Smooth muscle cell (in vitro differentiated cells): Measurements from ENCODE around the gene RREB1. TPM values are rescaled to one million over a fixed set of nuclear protein-coding genes. Genes with fewer than 3 reads are reported as not detected.

ENCODE experiments used
- DNase-seq: peaks from one replicate; lab custom pipeline; 2025; ENCODE audit not compliant: unreplicated experiment; lab: John Stamatoyannopoulos, UW
- H2AFZ ChIP-seq: fragments of 200-600 bp; sonication (generic); 2 replicates; pipeline ENCODE4 v1.6.0; 2016; ENCODE audit warnings: antibody characterized with exemption, low read depth, mild to moderate bottlenecking
- H3F3A ChIP-seq: fragments of 200-600 bp; sonication (generic); 2 replicates; pipeline ENCODE4 v1.6.0; 2017; ENCODE audit warnings: antibody characterized with exemption, low read depth
- H3K27ac ChIP-seq: fragments of 200-600 bp; sonication (generic); 2 replicates; pipeline ENCODE4 v1.5.1; 2016; ENCODE audit warnings: low read depth, mild to moderate bottlenecking
- H3K27me3 ChIP-seq: fragments of 200-600 bp; sonication (generic); 2 replicates; pipeline ENCODE4 v1.6.1; 2016; ENCODE audit warnings: low read depth, mild to moderate bottlenecking
- H3K36me3 ChIP-seq: fragments of 200-600 bp; sonication (generic); 2 replicates; pipeline ENCODE4 v1.5.1; 2016; ENCODE audit warnings: low read depth
- H3K4me1 ChIP-seq: fragments of 200-600 bp; sonication (generic); 2 replicates; pipeline ENCODE4 v1.5.1; 2016; ENCODE audit warnings: low read depth
- H3K4me2 ChIP-seq: fragments of 200-600 bp; sonication (generic); 2 replicates; pipeline ENCODE4 v1.6.0; 2016; ENCODE audit warnings: mild to moderate bottlenecking
- H3K4me3 ChIP-seq: fragments of 200-600 bp; sonication (generic); 2 replicates; pipeline ENCODE4 v1.5.1; 2016; ENCODE audit warnings: mild to moderate bottlenecking
- H3K79me2 ChIP-seq: fragments of 200-600 bp; sonication (generic); 2 replicates; pipeline ENCODE4 v1.6.0; 2016; ENCODE audit warnings: low read depth, mild to moderate bottlenecking
- H3K9ac ChIP-seq: fragments of 200-600 bp; sonication (generic); 2 replicates; pipeline ENCODE4 v1.6.0; 2016; ENCODE audit warnings: low read depth
- H3K9me3 ChIP-seq: fragments of 200-600 bp; sonication (generic); replicated peaks from 2 replicates; pipeline ENCODE4 v1.5.1; 2016; ENCODE audit warnings: low read depth
- H4K20me1 ChIP-seq: fragments of 200-600 bp; sonication (generic); 2 replicates; pipeline ENCODE4 v1.6.0; 2016; ENCODE audit warnings: low read depth
- WGBS: methylation state at CpG from one replicate; pipeline ENCODE4 v1.1.7; 2016; ENCODE audit warnings: low lambda C conversion rate; 5-methylcytosine and 5-hydroxymethylcytosine counted together
- polyA plus RNA-seq: library from polyadenylated mRNA; unstranded; fragments of >200 nt; fragmentation: Nextera tagmentation; extraction: Ambion mirVana; gene quantifications from 2 replicates; pipeline ENCODE4 v1.2.1, GENCODE V29; 2016
- total RNA-seq: library from RNA; depleted of rRNA; stranded (reverse); fragments of >200 nt; gene quantifications from 2 replicates; pipeline ENCODE4 v1.2.3, GENCODE V29; 2014
- TF ChIP-seq, protein P1 (sequence below): fragments of 200-600 bp; sonication (generic); IDR thresholded peaks from 2 replicates; pipeline ENCODE4 v1.5.1; 2017; ENCODE audit warnings: borderline replicate concordance, mild to moderate bottlenecking, antibody characterized with exemption; ENCODE audit not compliant: insufficient read depth, poor library complexity, severe bottlenecking

Gene RREB1
- total and polyA plus RNA-seq, 2 experiments from 2014 or later, result 13.2 to 26.1 TPM

DNA sequence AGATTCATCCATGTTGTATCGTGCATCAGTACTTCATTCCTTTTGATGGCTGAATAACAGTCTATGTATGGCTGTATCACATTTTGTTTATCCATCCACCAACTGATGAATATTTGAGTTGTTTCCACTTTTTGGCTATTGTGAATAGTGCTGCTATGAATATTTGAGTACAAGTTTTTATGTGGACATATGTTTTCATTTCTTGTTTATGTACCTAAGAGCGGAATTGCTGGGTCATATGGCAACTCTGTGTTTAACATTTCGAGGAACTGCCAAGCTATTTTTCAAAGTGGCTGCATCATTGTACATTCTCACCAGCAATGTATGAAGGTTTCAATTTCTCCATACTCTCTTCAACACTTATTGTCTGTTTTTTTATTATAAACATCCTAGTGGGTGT, 3.0 kb upstream of the RREB1 start:
- no peaks in the 10 kb centered on the region for H3K36me3 ChIP-seq
- H3K4me1 ChIP-seq, result peaks cover under 1% of the 10 kb centered on the region
- H3K27ac ChIP-seq, result no peak overlapping the region
- WGBS, result 97% methylated on average over 3 of the region's 3 CpGs
- H3K79me2 ChIP-seq, result peaks cover 14% of the 10 kb centered on the region
- DNase-seq, result no peak
- H4K20me1 ChIP-seq, result peaks cover 5% of the 10 kb centered on the region
- no peak overlapping the region for H3K4me2 ChIP-seq
- no peaks in the 10 kb centered on the region for H3K27me3 ChIP-seq
- H3K4me3 ChIP-seq, result no peak overlapping the region
- peaks cover 13% of the 10 kb centered on the region for H3F3A ChIP-seq
- H3K9ac ChIP-seq, result no peak overlapping the region
- TF ChIP-seq, protein P1, sequence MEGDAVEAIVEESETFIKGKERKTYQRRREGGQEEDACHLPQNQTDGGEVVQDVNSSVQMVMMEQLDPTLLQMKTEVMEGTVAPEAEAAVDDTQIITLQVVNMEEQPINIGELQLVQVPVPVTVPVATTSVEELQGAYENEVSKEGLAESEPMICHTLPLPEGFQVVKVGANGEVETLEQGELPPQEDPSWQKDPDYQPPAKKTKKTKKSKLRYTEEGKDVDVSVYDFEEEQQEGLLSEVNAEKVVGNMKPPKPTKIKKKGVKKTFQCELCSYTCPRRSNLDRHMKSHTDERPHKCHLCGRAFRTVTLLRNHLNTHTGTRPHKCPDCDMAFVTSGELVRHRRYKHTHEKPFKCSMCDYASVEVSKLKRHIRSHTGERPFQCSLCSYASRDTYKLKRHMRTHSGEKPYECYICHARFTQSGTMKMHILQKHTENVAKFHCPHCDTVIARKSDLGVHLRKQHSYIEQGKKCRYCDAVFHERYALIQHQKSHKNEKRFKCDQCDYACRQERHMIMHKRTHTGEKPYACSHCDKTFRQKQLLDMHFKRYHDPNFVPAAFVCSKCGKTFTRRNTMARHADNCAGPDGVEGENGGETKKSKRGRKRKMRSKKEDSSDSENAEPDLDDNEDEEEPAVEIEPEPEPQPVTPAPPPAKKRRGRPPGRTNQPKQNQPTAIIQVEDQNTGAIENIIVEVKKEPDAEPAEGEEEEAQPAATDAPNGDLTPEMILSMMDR, result no peak
- no peaks in the 10 kb centered on the region for H3K9me3 ChIP-seq
- no peak overlapping the region for H2AFZ ChIP-seq

DNA sequence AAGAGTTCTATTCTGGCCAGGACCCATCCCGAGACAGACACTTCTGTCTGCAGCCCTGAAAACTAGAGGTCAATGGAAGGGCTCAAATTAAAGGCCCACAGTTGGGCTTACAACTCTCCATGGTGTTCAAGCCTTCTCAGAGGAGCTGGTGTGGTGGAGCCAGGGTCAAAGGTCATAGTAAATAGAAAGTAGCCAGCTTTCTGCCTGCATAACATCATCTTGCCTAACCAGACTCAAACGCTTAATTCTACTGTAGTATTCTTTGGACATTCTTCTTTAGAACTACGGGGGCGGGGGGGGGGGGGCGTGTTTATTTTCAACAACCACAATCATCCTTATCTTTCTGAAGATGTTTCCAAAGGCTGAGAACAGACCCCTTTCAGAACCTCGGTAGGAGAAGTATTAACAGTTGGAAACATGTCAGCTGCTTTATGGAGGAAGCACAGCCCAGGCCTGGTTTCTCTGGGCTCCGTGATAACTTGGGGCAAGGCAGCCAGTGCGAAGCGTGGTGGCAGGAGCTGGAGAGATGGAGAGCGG, 1.5 kb upstream of the RREB1 start:
- TF ChIP-seq, protein P1, result no peak
- Histone ChIP-seq H3K4me2 (peak overlapping the region; percentile 96), H3K36me3 (no peaks in the 10 kb centered on the region), H3K27me3 (no peaks in the 10 kb centered on the region), H3F3A (peaks cover 13% of the 10 kb centered on the region), H3K4me3 (peak overlapping the region; percentile 95), H3K9me3 (no peaks in the 10 kb centered on the region), H2AFZ (peak overlapping the region; percentile 92), H3K27ac (peak overlapping the region; percentile 81), H3K4me1 (peaks cover 9% of the 10 kb centered on the region), H3K79me2 (peaks cover 29% of the 10 kb centered on the region), H4K20me1 (peaks cover 20% of the 10 kb centered on the region), H3K9ac (peak overlapping the region; percentile 29)
- no peak for DNase-seq
- 11% methylated on average over 10 of the region's 10 CpGs for WGBS

DNA sequence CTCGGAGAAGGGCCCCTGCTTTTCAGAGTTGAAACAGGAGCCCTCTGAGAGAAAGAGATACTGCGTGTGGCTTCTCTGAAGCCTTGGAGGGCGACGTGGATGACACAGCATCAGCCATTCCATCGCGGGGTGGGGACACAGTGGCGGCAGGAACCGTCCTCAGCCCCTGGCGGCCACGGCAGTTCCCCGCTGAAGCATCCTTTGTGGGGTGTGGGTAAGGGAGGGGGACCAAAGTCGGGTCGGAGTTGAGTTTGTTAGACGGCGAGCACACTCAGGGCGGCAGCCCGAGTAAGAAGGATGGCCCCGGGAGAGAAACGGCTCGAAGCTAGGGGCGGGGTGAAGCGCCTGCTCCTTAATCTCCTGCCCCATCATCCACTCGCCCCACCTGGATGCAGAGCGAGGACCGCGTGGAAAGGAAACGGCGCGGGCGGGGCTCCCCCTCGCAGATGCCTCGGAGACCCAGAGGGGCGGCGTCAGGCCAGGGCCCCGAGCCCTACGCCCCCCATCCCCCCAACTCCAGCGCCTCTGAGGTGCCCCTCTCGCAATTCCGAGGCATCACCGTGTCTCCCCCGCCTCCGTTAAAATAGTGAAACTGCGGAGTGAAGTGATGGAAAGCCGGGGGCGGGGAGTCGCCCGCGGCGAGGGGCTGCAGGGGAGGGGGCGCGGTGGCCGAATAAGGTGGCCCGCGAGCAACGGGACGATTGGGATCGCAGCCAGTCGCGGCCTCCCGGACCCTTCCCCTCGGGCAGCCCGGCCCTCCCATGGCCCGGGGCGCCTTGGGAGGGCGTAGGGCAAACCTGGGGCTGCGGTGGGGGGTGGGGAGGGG, 796 bp upstream of the RREB1 start:
- Histone ChIP-seq H3K9ac (peak overlapping the region; percentile 74), H3K79me2 (peaks cover 36% of the 10 kb centered on the region), H3K4me1 (peaks cover 9% of the 10 kb centered on the region), H3K4me2 (peak overlapping the region; percentile 96), H3K27me3 (no peaks in the 10 kb centered on the region), H3K27ac (peak overlapping the region; percentile 81), H3K36me3 (no peaks in the 10 kb centered on the region), H2AFZ (peak overlapping the region; percentile 92), H4K20me1 (peaks cover 27% of the 10 kb centered on the region), H3K9me3 (no peaks in the 10 kb centered on the region), H3F3A (peaks cover 13% of the 10 kb centered on the region), H3K4me3 (peak overlapping the region; percentile 95)
- 3% methylated on average over 24 of the region's 66 CpGs for WGBS
- TF ChIP-seq, protein P1, result peak; percentile 25
- peak; percentile 28 for DNase-seq
